Central memory CD4-positive, alpha-beta T cell (primary cell): ENCODE measurements around the gene ATG4B.
"Not testable (repeated sequence)": the region's sequence is repeated elsewhere in the genome, so short reads cannot be mapped to it uniquely, and the experiment has no call there.

Source experiments
- DNase-seq: peaks from one replicate; pipeline ENCODE4 v3.0.0; 2022
- total RNA-seq, 3 experiments: gene quantifications; one replicate each; lab custom pipeline; 2026; lab: John Stamatoyannopoulos, UW

Gene ATG4B
- 65.4 to 80.5 (median 70.0) reads per million in 3 experiments for total RNA-seq

DNA sequence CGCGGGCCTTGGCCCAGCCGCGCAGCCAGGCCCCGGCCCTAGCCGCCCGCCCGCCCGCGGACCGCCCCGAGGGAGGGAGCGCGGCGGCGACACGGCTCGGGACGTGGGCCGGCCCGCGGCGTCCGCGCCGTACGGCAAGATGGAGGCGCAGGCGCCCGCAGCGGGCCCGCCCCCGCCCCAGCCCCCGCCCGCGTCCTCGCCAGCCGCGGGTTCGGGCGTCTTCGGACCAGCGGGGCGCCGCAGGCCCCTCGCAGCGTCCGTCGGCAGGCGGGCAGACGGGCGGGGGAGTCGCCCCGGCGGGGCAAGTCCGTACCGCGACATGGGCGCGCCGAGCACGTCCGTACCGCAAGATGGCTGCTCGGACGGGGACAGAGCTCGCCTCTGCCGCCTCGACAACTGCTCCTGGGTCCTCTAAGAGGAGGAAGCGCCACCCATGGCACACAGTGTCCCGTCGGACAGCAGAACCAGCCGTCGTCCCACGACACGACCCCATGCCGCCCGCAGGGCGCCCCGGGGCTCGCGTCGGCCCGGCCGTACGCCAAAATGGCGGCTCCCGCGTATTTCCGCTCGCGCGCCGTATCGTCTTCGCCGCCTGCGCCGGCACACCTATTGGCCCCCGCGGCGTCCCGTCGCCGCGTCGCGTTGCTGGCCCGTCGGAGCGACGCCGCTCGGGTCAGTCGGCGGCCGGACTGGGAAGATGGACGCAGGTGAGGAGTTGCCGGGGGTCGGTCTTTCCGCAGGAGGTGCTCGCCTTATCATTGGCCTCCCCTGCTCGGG, at the start of gene ATG4B, which contains the start of gene THAP4:
Gene ATG4B (plus strand): TSS at position 676 of the 777 bp plus-strand sequence. CDS start 22 bp downstream, at position 698.
Gene THAP4 (minus strand): TSS at position 141 of the 777 bp plus-strand sequence. CDS start 141 bp downstream, outside the sequence.
- DNase-seq: peak; percentile 74

- DNase-seq: not testable (repeated sequence)
These were observed 47.6 kb upstream of the ATG4B start for GRCh38 chr2:241589863-241590262.

GRCh38 chr2:241590496-241591455, 46.7 kb upstream of the ATG4B start:
- not testable (repeated sequence) for DNase-seq

GRCh38 chr2:241592126-241592845, 45.2 kb upstream of the ATG4B start:
- no peak for DNase-seq

DNA sequence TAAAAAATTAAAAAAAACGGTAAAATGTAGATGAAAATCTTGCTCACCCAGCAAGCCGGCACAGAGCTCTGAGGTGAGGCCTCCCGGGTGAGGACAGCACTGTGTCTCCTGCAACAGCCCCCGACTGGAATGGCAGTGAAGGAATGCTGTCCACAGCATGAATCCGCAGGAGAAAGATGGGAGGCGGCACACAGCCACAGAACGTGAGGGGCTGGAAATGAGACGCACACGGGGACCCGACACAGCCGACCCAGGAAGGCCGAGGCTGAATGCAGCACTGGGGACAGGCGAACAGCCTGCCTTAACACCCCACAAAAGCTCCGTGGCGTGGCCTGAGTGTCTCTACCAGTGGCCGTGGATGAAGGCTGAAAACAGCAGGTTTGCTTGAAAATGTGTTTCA, 44.2 kb upstream of the ATG4B start:
- DNase-seq: no peak

GRCh38 chr2:241595600-241596140, 41.8 kb upstream of the ATG4B start:
- DNase-seq: no peak

DNA sequence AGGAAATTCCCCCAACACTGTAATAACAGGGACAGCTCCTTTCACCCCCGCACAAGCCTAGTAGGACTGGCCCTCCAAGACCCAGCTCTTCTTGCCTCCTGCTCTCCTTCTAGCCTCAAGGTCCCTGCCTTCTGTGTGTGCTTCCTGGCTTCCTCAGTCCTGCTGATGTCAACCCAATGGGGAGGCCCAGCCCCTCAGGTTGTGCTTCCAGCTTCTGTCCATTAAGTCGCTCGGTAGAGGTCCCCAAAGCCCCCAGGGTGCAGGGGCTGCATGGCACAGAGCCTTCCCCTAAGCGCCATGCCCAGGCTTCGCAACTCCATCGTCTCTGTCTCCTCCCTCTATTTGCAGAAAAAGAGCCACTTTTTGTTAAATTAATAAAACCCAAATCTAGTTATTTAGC, 39.9 kb upstream of the ATG4B start:
- no peak for DNase-seq

DNA sequence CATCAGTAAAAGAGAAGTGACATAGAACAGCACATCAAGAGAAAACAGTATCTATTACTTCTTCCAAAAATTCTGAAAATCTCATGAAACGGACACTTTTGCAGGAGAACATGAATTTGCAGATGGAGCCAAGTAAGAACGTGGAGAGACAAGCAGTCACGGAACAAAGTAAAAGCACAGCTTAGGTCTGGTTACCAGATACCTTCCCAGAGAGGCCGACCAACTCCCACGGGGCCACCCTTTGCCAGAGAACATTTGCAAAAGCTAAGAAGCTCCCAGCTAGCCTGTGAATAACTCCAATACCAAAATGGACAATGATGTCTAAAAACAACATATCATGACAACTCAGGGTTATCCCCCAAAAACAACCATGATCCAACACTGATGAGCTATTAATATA, 39.4 kb upstream of the ATG4B start:
- no peak for DNase-seq

DNA sequence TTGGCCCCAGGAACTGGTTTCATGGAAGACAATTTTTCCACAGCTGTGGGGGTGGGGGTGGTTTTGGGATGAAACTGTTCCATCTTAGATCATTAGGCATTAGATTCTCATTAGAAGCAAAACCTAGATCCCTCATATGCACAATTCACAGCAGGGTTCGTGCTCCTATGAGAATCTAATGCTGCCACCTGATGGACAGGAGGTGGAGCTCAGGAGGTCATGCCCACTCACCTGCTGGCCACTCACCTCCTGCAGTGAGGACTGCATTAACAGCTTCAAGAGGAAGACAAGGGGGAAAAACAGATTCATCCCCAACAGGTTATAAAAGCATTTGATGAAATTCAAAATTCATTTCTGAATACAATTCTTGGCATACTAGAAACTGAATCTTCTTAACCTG, 39.0 kb upstream of the ATG4B start:
- no peak for DNase-seq

GRCh38 chr2:241599615-241600014, 37.9 kb upstream of the ATG4B start:
- DNase-seq: no peak

DNA sequence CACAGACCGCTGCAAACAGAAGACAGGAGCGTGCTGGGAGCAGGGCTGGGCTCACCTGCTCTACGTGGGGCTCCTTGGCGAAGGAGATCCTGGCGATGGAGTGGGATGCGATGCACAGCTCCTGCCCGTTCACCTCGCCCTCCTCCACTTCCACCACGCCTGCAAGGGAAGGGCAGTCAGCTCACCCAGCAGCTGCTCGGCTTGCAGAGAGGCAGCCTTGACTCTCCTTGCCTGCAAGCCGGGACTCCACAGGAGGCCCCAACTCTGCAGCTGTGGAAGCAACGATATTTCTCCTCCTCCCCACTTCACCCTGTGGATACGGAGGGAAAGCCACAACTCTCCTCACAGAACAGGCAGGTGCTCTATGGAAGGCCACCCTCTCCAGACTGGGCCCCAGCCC, 35.7 kb upstream of the ATG4B start:
- DNase-seq: no peak

DNA sequence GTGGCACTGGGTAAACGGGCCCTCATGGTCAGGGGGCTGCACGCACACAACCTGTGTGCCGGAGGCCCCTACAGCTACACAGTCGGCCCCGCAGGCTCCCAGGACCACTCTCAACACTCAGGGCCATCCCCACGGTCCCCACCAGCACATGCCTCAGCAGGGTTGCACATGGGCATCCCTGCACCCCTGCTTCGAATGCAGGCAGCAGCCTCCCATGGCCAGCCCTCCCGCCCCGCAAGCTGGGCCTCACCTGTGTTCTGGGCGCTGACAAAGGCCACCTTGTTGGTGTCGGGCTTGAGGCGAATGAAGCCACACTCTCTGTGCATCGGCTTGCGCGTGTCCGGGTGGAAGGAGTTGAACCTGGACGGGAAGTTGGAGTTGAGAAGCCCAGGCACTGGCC, 34.8 kb upstream of the ATG4B start:
- no peak for DNase-seq

GRCh38 chr2:241603686-241604085, 33.8 kb upstream of the ATG4B start:
- no peak for DNase-seq

DNA sequence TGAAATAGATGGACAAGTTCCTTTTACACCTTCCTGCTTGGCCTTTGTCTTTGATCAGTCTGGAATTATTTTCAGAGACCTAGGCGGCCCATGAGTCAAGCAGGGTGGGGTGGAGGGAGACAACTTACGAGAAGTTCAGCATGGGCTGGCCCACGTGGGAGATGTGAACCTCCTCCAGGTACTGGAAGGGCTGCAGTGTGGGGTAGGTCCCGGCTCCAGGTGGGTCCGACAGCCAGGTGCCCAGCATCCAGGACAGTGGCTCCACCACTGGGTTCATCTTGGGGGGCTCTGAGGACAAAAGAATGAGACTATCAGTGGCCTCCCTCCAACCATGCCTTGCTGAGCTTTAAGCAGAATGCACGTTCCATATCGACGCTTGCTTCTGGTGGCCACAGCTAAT, 31.3 kb upstream of the ATG4B start:
- DNase-seq: no peak

GRCh38 chr2:241607162-241607885, 30.2 kb upstream of the ATG4B start:
- no peak for DNase-seq

- DNase-seq: no peak
These were observed 28.6 kb upstream of the ATG4B start for GRCh38 chr2:241608881-241609280.

GRCh38 chr2:241609859-241610793, 27.4 kb upstream of the ATG4B start:
- DNase-seq: peak; percentile 88

DNA sequence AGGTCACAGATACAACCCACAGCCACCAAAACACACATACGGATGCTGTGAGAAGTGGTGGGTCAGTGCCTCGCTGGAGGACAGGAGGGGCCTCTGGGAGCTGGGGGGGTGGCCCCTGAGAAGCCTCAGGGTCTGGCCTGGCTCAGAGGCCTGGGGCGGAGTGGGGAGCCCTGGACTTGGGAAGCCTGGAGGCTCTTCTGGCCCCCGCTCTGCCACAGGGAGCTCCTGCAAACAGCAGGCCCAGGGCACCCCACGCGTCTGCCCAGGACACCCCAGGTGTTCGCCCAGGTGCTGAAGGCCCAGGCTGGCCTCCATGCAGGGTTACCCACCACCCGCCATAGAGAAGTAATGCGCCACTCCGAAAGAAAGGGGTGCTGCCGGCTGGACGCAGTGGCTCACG, 26.4 kb upstream of the ATG4B start:
- DNase-seq: no peak

GRCh38 chr2:241612156-241613016, 25.1 kb upstream of the ATG4B start:
- DNase-seq: no peak
